Psoas muscle (tissue), 8 donors: Measurements from ENCODE around the gene PPP1R15B. TPM values are rescaled to one million over a fixed set of nuclear protein-coding genes. Genes with fewer than 3 reads are reported as not detected.

Experiments
- ATAC-seq, 4 donors: fragments of 200-7000 bp; cut with Tn5 transposase; one replicate each; pipeline ENCODE4 v1.9.1; 2020; ENCODE audit warnings: moderate library complexity in 3 of 4, mild to moderate bottlenecking in 2 of 4
- DNase-seq, 2 donors: peaks; one replicate each; pipeline ENCODE4 v3.0.0-alpha.2; 2020
- H3K27ac ChIP-seq: fragments of 200-600 bp; one replicate; pipeline ENCODE4 v1.8.0; 2022
- H3K27me3 ChIP-seq, 3 donors: fragments of 200-600 bp in 1 of 3; one replicate each; pipeline versions ENCODE4 v1.6.1 to v1.8.0; 2013 to 2022; ENCODE audit warnings: low read length in 2 of 3, mild to moderate bottlenecking in 2 of 3, moderate library complexity in 1 of 3; ENCODE audit not compliant: insufficient read depth in 3 of 3
- H3K36me3 ChIP-seq, 2 donors: fragments of 200-600 bp in 1 of 2; one replicate each; pipeline versions ENCODE4 v1.6.1 to v1.8.0; 2013 to 2022; ENCODE audit warnings: low read depth in 1 of 2, mild to moderate bottlenecking in 1 of 2, moderate library complexity in 1 of 2; ENCODE audit not compliant: insufficient read depth in 1 of 2
- H3K4me1 ChIP-seq: fragments of 200-600 bp; one replicate; pipeline ENCODE4 v1.8.0; 2022
- H3K4me3 ChIP-seq: fragments of 200-600 bp; one replicate; pipeline ENCODE4 v1.8.0; 2022; ENCODE audit warnings: mild to moderate bottlenecking
- H3K9me3 ChIP-seq: fragments of 200-600 bp; one replicate; pipeline ENCODE4 v1.8.0; 2022
- CTCF ChIP-seq: fragments of 200-600 bp; IDR thresholded peaks from one replicate; pipeline ENCODE4 v1.8.0; 2022; ENCODE audit warnings: antibody characterized with exemption
- WGBS, 3 donors: extraction: QIAGEN DNeasy Blood & Tissue Kit; methylation state at CpG; one replicate each; pipeline versions ENCODE4 v1.1.6 to v1.1.7; 2013; 5-methylcytosine and 5-hydroxymethylcytosine counted together
- intact Hi-C, 2 donors: fragments of 100-400 bp; cut with DNase I; formaldehyde crosslinking; loops; one replicate each; pipeline versions ENCODE4 v1.11.0 to v1.14.2; 2022
- polyA plus RNA-seq, 3 donors: library from polyadenylated mRNA; stranded (reverse); fragments of 200-250 nt; gene quantifications; one replicate each; pipeline ENCODE4 v1.2.3, GENCODE V29; 2013
- total RNA-seq, 4 donors: library from RNA; stranded (reverse); fragmentation: NEBNext Ultra II Directional in 2 of 4; extraction: Animal tissue kit (Norgen Biotek cat#: 25700) in 2 of 4; gene quantifications; one replicate each; pipeline versions ENCODE4 v1.2.1 to v1.2.4, GENCODE V29; 2021 to 2023
- donor health status: healthy with polysubstance abuse.
- donor health status: DM: no; HTN: no; CAD: no; lungs with moderate emphysema.
- donor health status: Bipolar disorder and iron deficiency.
- donor health status: healthy.
- donor health status: DM: yes; HTN: yes; CAD: no.
- donor health status: DM: no; HTN: no; CAD: no.
- donor health status: DM: no; HTN: no; CAD: no.
- donor health status: DM: yes; HTN: yes; CAD: no.

Gene PPP1R15B
- total and polyA plus RNA-seq, 7 donors = 12.2 to 35.2 (median 19.3) TPM

- no peak for DNase-seq
These were observed 45.3 kb upstream of the PPP1R15B start for GRCh38 chr1:204456826-204457442.

GRCh38 chr1:204455831-204456145 lies 44.2 kb upstream of the PPP1R15B start:
- WGBS, 3 donors = 93 to 97% (median 96%) methylated on average over 9 of the region's 9 CpGs
- peaks cover 16% of the 10 kb centered on the region for H3K4me1 ChIP-seq
- TF ChIP-seq CTCF = no peak
- H3K27ac ChIP-seq = no peak overlapping the region
- no peaks in the 10 kb centered on the region for H3K27me3 ChIP-seq
- no peak for DNase-seq
- intact Hi-C loops = no loop called here
- H3K9me3 ChIP-seq = no peaks in the 10 kb centered on the region
- no peak overlapping the region for H3K4me3 ChIP-seq
- no peak for ATAC-seq
- H3K36me3 ChIP-seq = peaks cover 0 to 66% of the 10 kb centered on the region in 2 donors

More at GRCh38 chr1:204456826-204457442, 45.3 kb upstream of the PPP1R15B start:
- 44 to 54% (median 46%) methylated on average over 11 of the region's 11 CpGs for WGBS, 3 donors
- no peak overlapping the region for H3K27ac ChIP-seq
- intact Hi-C loops = no loop called here
- peaks cover 0 to 68% of the 10 kb centered on the region in 2 donors for H3K36me3 ChIP-seq
- no peak overlapping the region for H3K4me3 ChIP-seq
- H3K4me1 ChIP-seq = peaks cover 10% of the 10 kb centered on the region
- H3K9me3 ChIP-seq = no peaks in the 10 kb centered on the region
- peak in 3 of 4 donors; percentile 33 to 61 (median 57) for ATAC-seq
- no peak for TF ChIP-seq CTCF
- no peaks in the 10 kb centered on the region for H3K27me3 ChIP-seq

GRCh38 chr1:204455063-204455830 lies 43.6 kb upstream of the PPP1R15B start:
- DNase-seq (no peak), ATAC-seq (no peak)
- Histone ChIP-seq H3K4me3 (no peak overlapping the region), H3K27me3 (no peaks in the 10 kb centered on the region), H3K36me3 (peaks cover 0 to 61% of the 10 kb centered on the region in 2 donors), H3K27ac (no peak overlapping the region), H3K4me1 (peaks cover 17% of the 10 kb centered on the region), H3K9me3 (no peaks in the 10 kb centered on the region)
- intact Hi-C loops = no loop called here
- no peak for TF ChIP-seq CTCF
- WGBS, 3 donors = 73 to 74% (median 73%) methylated on average over 18 of the region's 18 CpGs

GRCh38 chr1:204454476-204454875 lies 42.9 kb upstream of the PPP1R15B start:
- Histone ChIP-seq H3K27me3 (no peaks in the 10 kb centered on the region), H3K36me3 (peaks cover 0 to 53% of the 10 kb centered on the region in 2 donors), H3K9me3 (no peaks in the 10 kb centered on the region), H3K27ac (no peak overlapping the region), H3K4me3 (no peak overlapping the region), H3K4me1 (peaks cover 25% of the 10 kb centered on the region)
- no peak for DNase-seq
- intact Hi-C loops = no loop called here
- TF ChIP-seq CTCF = no peak
- WGBS, 3 donors = 83 to 87% (median 86%) methylated on average over 4 of the region's 4 CpGs
- no peak for ATAC-seq
